Endothelial cell of hepatic sinusoid (primary cell): Measurements from ENCODE around the gene EML1.
"Not testable (repeated sequence)": the region's sequence is repeated elsewhere in the genome, so short reads cannot be mapped to it uniquely, and the experiment has no call there.

Experiments
- in situ Hi-C: cut with HindIII; loops from 2 replicates; pipeline ENCODE4 v1.10.0; 2017; ENCODE audit warnings: low sequenced_read_pairs

EML1 gene

DNA sequence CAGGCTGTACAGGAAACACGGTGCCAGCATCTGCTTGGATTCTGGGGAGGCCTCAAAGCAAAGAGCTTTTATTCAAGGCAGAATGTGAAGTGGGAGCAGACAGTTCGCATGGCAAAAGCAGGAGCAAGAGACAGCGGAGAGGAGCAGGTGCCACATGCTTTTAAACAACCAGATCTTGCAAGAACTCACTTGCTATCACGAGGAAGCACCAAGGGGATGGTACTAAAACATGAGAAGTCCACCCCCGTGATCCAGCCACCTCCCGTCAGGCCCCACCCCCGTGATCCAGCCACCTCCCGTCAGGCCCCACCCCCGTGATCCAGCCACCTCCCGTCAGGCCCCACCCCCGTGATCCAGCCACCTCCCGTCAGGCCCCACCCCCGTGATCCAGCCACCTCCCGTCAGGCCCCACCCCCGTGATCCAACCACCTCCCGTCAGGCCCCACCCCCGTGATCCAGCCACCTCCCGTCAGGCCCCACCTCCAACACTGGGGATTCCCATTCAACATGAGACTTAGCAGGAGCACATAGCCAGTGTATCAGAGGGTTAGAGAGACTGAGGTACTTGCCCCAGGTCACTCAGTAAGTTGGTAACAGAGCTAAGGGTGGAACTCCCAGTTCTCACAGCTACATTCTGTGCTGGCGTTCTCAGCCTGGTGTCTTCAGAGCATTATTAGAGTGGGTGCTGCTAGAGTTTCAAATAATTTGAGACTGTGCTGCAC, 156.0 kb downstream of the EML1 start:
- in situ Hi-C loops: not testable (repeated sequence)

DNA sequence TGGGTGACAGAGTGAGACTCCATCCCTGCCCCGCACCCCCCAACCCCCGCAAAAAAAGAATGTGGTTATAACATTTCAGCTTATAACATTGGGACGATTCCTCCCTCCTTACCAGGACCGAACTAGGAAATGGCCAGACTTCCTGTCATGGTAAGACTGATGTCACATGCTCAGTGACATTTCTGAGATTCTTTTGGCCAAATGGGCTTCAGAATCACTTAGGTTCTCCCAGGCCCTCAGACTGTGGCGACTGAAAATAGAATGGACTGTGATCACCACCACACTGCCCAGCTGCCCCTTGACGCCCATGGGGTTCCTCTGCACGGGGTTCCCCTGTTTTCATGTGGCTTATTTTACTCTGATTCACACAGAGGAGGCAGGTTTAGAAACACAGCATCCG, 157.0 kb downstream of the EML1 start:
- in situ Hi-C loops: no loop called here

DNA sequence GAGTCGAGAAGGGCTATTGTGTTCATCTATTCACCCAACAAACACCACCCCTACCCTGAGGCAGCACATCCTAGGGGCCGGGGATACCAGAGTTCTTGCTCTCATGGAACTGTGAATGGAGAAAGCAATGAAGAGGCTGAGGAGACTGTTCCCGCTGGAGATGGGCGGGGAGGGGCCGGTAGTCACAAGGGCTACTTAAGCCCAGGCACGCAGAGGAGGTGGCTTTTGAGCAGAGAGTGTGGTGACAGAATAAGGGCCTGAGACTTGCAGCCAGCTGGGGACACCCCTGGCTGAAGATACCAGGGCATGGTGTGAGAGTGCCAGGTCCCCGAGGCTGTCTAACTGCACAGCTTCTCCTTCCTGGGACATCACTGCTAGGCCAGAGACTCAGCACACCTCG, 157.9 kb downstream of the EML1 start:
- in situ Hi-C loops: no loop called here

DNA sequence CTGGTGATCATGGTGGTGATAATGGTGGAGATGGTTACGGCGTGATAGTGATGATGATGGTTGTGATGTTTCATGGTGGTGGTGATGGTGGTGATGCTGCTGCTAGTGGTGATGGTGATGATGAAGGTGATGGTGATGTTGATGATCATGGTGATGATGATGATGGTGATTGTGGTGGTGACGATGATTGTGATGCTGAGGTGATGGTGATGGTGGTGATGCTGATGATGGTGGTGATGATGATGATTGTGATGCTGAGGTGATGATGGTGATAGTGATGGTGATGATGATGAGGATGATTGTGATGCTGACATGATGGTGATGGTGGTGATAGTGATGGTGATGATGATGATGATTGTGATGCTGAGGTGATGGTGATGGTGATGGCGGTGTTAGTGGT, 158.8 kb downstream of the EML1 start:
- in situ Hi-C loops: no loop called here

DNA sequence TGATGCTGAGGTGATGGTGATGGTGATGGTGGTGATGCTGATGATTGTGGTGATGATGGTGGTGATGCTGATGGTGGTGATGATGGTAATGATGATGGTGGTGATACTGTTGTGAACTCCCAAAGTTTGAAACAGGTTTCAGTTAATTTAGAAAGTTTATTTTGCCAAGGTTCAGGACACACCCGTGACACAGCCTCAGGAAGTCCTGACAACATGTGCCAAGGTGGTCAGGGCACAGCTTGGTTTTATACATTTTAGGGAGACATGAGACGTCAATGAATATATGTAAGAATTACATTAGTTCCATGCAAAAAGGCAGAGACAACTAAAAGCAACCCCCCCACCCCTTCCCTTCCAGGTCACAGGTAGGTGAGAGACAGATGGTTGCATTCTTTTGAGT, 159.2 kb downstream of the EML1 start:
- in situ Hi-C loops: no loop called here

DNA sequence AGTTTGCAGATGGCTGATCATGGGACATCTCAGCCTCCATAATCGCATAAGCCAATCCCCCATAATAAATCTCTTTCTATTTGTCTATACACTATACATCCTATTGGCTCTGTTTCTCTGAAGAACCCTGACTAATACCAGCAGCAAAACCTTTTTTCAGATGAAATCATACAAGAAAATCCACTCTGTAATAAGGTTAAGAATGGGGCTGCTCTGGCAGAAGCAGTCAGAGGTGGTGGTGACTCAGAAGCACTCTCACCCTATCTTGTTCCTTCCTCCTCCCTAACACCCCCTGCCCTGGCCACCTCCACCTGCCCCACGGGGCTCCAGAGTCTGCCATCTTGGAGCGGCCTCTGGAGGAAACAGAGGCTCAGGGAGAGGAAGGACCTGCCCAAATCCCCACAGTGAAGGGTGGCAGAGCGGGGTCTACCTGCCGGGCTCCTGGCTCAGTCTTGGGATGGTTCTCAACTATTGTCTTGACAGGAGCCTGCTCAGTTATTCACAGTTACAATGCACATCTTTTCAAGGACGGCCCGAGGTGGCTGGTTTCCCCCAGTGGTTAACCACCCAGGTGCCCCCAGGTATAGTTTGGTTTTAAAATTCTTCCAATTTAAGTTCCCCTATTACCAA, 162.7 kb downstream of the EML1 start:
- in situ Hi-C loops: no loop called here

DNA sequence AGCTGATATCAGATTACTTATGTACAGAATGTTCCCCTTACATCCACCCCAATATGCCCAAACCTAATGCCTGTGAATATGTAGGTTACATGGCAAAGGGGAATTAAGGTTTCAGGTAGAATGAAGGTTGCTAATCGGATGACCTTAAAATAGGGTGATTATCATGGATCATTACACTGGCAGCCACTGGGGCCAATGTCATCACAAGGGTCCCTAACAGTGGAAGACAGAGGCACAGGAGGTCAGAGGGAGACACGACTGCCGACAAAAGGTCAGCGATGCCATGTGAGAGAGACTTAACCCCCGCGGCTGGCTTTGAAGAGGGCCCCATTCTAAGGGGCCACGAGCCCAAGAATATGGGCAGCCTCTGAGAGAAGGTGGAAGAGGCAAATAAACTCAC, 165.2 kb downstream of the EML1 start:
- in situ Hi-C loops: no loop called here

DNA sequence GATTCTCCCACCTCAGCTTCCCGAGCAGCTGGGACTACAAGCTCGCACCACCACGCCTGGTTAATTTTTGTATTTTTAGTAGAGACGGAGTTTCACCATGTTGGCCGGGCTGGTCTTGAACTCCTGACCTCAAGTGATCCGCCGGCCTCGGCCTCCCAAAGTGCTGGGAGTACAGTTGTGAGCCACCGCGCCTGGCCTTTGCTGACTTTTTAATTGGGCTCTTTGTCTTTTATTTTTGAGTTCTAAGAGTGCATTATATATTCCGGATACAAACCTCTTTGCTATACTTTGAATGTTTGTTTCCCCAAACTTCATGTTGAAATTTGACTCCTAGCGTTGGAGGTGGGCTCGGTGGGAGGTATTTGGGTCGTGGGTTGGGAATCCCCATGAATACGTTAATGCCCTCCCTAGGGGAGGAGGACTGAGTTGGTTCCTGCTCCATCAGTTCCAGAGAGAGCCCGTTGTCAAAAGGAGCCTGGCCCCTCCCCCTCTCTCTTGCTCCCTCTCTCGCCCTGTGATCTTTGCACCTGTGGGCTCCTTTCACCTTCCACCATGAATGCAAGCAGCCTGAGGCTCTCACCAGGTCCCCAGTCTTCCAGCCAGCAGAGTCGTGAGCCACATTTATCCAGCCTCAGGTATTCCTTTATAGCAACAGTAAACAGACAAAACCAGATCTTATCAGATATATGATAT, 168.8 kb downstream of the EML1 start:
- in situ Hi-C loops: no loop called here

DNA sequence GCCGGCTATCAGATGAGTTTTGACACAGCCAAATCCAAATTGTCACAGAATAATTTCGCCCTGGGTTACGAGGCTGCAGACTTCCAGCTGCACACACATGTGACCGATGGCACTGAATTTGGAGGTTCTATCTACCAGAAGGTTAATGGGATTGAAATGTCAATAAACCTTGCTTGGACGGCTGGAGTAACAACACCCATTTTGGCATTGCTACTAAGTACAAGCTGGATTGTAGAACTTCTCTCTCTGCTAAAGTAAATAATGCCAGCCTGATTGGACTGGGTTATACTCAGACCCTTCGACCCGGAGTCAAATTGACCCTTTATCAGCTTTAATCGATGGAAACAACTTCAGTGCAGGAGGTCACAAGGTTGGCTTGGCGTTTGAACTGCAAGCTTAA, 171.8 kb downstream of the EML1 start:
- in situ Hi-C loops: no loop called here

DNA sequence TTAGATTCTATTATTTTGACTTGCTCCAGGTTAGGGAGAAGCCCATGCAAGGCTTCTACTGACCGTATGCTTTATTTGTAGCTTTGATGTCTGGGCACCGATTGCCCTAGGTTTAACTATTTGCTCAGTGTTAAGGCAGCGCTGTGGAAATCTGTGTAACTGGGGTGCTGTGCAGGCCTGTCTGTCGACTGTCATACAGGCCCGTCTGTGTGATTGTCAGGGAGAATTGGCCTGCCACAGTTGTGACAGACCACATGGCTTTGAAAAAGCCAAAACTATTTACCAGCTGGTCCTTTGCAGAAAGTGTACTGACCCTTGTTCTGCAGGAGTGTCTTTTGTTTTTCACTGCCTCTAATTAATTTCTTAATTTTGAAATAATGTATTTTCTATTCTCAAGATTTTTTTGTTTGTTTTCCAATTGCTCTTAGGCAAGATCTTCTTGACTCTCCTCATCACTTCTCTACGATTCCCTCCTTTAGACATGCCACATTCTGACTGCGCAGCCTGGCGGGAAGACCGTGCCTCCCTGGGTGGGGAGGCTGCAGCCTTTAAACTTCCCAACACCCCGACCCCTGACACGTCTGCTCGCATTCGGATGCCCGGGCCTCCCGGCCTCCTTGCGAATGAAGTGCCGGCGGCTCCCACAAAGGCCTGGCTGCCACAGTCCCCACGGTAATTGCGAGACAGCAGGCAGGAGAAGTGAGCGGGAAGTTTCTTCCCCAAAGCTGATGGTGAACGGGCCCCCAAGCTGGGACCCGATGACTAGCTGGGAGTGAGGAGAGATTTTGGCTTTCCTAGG, 173.0 kb downstream of the EML1 start:
- in situ Hi-C loops: no loop called here

DNA sequence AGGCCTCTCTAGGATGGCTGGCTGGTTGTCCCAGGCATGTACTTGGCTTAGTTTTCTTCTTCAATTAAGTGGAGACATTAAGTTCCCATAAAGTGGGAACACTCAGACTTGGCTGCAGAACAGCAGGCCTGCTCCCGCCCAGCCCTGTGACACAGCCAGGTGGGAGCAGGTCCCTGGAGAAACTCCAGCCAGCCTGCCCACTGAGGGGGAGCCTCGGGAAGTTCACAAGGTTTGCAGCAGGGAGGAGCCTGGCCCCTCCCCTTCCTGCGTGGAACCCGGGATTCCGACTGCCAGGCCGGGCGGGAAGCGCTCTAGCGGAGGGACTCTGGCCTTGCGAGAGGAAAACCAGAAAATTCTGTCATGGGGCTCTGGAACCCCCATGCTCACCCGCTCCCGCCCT, 173.7 kb downstream of the EML1 start:
- in situ Hi-C loops: no loop called here

DNA sequence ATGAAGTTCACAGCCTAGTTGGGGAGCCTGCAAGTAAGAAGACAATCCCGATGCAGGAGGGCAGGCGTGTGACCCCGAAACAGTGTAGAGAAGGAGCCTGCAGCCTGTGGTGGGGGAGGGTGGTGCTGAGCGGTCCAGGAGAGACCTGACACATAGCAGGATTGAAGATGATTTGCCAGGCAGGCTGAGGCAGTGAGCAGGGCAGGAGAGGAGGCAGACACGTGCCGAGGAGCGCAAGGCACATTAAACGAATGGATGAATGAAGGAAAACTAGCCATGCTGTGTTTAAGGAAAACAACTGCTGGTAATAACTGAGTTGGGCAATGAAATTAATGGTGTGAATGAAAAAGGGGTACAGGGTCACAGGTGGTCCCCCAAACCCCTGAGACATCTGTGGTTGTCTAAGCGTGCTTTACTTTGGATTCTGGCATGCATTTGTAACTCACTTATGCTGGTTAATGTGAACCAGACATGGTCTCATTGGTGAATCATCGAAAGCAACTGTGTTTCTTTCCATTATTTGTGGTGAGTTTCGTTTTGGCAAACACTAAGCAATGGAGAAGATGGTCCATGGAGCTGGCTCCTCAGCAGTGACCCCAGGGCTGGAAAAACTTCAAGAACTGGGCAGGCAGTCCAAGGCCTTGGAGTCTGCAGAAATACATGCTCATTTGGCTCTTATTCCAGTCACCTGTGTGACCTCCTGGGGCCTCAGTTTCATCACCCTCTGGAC, 175.1 kb downstream of the EML1 start:
- in situ Hi-C loops: no loop called here

DNA sequence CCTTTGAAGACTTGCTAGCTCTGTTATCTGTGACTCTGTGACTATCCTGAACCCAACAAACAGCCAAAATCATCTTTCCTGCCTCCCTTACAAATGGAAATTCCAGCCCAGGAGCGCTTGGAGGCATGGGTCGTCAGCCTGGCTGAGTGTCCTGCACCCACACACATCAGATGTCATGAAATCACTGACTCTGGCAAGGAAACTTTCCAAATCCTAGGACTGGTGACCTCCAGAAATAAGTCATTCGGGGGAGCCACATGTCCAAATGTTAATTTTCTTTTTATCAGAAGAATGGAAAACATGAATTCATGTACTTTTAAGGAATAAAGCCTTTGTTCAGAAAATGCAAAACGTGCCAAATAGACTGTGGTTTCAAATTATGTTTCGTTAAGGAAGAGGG, 175.7 kb downstream of the EML1 start:
- in situ Hi-C loops: no loop called here

DNA sequence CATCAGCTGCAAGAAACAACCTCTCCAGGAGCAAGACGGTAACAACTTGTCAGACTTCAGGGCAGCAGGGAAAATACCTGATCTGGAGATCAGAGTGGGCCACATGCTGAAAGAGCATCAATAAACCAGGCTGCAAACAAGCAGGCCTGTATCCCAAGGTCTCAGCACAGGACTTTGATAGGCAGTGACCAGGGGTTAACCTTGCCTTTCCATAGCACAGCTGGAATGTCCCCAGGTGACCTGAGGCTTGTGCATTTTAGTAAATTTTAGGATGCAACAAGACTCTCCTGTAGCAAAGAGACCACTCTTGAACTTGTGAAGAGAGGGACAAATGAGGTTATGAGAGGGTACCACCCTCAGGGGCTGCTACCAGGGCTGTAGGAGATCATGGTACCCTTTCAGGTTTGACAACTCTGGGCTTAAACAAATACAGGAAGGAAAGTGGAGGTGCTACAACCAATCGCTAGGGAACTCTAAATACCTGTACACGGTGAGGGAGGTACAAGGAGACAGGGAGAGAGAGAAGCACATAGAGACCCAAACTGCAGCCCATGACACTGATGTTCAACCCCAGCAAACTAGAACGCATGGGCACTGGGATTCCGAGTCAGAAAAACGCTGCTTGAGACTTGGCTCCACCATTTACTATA, 176.6 kb downstream of the EML1 start:
- in situ Hi-C loops: no loop called here

DNA sequence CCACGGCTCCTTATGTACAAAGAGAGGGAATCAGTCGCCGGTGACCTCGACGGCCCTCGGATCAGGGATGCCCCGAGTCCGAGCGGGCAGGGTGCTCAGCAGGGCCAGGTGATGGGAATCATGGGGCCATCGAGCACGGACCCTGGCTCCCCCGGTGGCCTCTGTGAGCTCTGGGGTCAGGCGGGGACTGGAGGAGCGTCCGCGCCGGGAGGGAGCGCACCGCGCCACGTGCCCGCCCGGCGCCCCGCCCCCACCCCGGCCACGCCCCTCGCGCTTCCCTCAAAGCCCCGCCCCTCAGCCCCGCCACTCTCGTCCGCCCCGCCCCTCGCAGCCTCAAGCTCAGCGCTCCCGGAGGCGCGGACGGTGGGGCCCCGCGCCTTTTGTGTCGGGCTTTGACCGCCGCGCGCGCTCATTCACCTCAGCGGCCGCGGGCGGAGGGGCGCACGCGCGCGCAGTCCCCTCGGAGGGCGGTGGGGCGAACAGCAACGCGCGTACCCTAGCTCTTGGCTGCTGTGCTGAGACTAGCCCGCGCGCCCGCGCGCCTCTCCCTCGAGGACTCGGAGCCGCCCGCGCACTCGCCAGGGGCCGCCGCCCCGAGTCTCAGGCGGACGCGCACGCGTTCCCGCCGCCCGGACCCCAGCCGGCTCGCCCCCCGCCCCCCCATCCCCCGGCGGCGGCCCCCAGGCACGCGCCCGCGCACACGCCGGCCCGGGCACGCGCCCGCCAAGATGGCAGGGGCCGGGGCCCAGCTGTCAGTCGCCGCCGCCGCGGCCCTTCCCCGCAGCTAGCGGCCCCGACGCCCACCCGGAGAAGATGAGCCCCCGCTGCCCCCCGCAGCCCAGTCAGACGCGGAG, 178.1 kb downstream of the EML1 start:
- in situ Hi-C loops: no loop called here

DNA sequence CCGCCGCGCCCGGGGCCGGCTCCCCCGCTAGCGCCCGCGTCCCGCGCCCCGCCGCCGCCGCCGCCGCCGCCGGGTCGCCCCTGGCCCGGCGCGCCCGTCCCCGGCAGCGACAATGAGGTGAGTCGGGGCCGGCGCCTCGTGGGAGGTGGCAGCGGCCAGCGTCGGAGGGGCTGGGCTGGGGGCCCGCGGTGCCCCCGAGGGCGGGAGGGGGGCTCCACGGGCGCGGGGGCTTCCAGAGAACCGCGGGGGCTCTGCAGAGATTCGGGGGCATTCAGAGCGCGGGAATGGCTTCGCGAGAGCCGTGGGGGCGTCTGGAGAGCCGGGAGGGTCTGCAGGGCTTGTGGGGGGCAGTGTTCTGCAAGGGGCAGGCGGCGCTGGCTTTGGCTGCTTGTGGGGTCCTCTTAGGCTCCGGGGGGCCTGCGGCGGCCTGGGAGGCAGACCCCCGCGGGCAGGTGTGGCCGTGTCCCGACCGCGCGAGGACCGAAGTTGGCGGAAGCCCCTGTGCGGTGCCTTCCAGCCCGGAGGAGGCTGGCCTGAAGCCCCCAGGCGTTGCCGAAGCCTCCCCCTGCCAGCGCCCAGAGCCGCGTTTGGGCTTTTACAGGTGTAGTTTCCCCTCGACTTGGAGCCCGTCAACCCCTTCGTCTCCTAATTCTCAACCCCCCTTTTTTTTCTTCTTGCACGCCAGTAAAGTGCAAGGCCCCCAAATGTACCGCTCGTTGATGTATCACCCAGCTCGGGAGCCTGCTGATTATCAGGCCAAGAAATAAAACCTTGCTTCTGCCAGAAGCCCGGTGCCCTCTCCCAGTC, 178.9 kb downstream of the EML1 start:
- in situ Hi-C loops: no loop called here

DNA sequence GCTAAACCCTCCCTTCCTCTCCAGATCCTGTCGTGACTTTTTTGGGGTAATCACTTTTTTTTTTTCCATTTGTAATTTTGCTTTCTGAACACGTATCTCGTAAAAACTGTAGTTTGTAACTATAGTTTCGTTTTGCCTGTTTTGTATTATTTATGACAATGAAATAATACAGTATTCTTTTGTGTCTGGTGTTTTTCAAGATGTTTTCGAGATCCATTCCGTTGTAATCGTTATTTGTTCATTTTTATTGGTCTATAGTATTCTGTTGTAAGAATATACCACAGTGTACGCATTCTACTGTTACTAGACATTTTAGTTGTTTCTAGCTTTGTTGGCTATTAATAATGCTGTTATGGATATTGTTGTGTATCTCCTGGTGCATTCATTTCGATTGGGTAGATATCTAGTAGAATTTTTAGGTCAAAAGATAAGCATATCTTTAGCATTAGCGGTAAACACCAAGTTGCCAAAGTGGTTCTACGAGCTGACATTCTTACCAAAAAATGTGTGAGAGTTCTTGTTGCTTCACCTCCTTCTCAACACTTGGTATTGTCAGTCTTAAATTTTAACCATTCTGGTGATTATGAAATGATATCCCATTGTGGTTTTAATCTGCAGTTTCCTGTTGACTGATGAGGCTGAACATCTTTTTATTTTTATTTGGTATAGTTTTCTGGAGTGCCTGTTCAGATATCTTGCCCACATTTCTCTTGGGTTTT, 179.7 kb downstream of the EML1 start:
- in situ Hi-C loops: no loop called here

DNA sequence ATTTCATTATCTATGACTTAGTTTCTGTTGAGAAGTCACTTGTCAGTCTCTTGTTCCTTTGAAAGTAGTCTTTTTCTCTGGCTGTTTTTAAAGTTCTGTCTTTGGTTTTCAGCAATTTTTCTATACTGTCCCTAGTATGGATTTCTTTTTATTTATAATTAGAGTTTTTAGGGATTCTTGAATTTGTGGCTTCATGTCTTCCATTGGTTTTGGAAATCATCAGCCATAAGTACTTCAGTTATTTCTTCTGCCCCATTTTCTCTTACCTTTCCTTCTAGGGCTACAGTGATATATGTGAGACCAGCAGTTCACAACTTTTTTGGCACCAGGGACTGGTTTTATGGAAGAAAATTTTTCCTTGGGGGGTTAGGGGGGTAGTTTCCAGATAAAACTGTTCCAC, 182.0 kb downstream of the EML1 start:
- in situ Hi-C loops: no loop called here
